IPS-18a (cell line): ENCODE data around the gene UBL4B.

Experiments used
- H3K27ac ChIP-seq: one replicate; pipeline ENCODE4 v1.5.1; 2013; ENCODE audit warnings: low read length
- H3K27me3 ChIP-seq: one replicate; pipeline ENCODE4 v1.6.1; 2013; ENCODE audit warnings: mild to moderate bottlenecking, low read length; ENCODE audit not compliant: control insufficient read depth, insufficient read depth
- H3K36me3 ChIP-seq: one replicate; pipeline ENCODE4 v1.6.1; 2013; ENCODE audit warnings: low read depth, low read length; ENCODE audit not compliant: control insufficient read depth
- H3K4me1 ChIP-seq: one replicate; pipeline ENCODE4 v1.6.1; 2013; ENCODE audit warnings: low read depth, low read length; ENCODE audit not compliant: control insufficient read depth
- H3K4me3 ChIP-seq: one replicate; pipeline ENCODE4 v1.5.1; 2013; ENCODE audit warnings: low read length
- H3K9ac ChIP-seq: one replicate; pipeline ENCODE4 v1.6.1; 2013; ENCODE audit warnings: mild to moderate bottlenecking, low read length, moderate library complexity
- H3K9me3 ChIP-seq: one replicate; pipeline ENCODE4 v1.6.1; 2013; ENCODE audit warnings: low read depth, low read length; ENCODE audit not compliant: control insufficient read depth

Gene UBL4B

DNA sequence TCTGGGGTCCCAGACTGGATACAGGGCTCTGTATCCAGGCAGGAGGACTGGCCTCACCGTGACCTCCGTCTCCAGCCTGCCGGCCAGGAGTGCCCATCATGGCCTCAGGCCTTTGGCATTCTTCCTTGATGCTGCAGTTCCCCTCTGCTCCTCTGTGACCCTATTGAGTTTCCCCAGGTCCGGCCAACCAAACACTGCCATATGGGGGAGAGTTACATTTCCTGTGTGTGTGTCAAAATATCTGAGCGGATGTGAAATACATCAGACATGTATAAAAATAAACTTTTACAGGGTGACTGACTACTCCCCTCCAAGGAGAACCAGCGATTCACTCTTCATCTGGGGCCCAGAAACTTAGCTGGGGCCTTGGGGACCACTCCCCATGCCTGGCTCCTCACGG, 10.2 kb upstream of the UBL4B start:
- Histone ChIP-seq H3K36me3 (no peaks in the 10 kb centered on the region), H3K4me3 (no peak overlapping the region), H3K27me3 (no peaks in the 10 kb centered on the region), H3K27ac (no peak overlapping the region), H3K9me3 (no peaks in the 10 kb centered on the region), H3K9ac (no peak overlapping the region), H3K4me1 (no peaks in the 10 kb centered on the region)

DNA sequence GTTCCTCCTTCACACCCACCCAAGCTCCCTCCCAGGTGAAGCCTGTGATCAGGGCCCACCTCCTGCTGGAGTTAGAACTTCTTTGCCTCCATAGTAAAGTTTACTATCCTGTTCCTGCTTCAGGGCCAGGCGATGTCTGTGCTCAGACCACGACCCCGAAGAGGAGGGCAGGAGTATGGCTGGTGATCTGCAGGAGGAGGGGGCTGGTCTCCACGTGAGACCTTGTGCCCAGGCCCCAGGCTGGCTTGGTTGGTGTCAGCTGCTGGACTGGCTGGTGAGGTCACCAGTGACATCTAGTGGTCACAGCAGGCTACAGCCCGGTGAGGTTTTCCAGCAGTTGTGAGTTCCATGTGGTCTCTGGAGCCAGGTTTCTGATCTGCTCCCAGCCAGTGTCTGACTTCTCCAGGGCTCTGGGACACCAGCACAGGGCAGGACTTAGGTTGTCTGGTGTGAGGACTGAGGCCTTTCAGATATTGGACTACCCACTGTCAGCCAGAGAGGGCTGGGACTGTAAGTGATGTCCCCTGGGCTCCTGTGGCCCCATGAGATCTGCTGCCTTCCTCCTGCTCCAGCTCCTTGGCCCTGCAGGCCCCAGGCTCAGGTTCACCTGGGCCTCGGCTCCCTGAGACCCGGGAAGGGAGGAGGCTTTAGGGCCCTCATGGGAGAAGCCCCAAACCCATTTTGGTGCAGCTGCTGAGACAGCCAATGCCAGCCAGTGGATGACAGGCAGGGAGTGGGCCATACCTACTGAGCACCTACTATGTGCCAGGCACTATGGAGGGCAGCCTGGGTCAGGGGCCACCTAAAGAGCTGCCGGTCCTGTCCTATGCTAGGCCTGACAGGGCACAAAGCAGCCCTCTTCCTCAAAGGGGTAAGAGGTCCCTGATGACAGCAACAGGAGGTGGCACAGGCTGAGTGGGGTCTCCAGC, 6.0 kb upstream of the UBL4B start:
- Histone ChIP-seq H3K27ac (no peak overlapping the region), H3K27me3 (no peaks in the 10 kb centered on the region), H3K36me3 (no peaks in the 10 kb centered on the region), H3K4me3 (no peak overlapping the region), H3K9ac (no peak overlapping the region), H3K4me1 (no peaks in the 10 kb centered on the region), H3K9me3 (no peaks in the 10 kb centered on the region)

DNA sequence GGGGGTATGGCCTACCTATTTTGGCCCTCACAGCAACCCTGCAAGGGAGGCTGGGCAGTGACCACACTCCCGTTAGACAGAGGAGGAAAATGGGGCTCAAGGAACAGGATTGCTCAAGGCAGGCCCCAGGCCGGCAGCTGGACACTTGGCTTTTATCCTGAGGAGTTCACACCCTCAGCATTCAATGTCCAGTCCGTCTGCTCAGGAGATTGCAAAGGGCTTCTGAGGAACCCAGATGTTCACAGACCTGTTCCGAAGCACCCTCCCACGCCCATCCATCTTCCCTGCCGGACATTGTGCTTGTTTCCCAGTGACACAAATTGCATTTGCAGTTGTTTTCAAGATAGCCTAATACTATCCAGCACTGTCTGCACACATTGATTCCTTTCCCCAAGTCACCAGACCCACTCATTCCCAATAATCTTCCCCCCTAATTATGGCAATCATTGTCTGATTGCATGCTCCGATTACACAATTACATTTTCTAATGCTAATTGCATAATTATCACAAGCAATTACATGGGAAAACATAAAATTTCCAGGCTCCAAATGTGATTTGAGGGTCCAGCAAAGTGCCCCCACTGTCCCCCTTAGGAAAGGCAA, 4.3 kb upstream of the UBL4B start:
- Histone ChIP-seq H3K4me3 (no peak overlapping the region), H3K27me3 (no peaks in the 10 kb centered on the region), H3K27ac (no peak overlapping the region), H3K4me1 (no peaks in the 10 kb centered on the region), H3K9ac (no peak overlapping the region), H3K9me3 (no peaks in the 10 kb centered on the region), H3K36me3 (no peaks in the 10 kb centered on the region)

DNA sequence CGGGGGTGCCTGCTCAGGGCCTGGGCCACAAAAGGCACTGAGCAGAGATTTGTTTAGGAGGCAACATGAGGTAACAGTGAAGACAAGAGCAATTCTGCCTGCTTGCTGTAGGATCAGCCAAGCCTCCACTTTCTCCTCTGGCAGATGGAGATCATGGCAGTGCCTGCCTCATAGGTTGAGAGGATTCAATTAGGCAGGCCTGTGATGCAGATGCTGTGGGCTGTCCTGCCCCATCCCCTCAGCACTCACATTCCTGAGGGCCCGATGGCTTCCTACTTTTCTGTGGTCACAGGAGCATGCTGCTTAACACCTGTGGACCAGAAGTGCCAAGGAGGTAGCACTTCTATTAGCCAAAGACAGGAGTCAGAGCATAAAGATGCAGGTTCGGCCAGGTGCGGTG, 1.2 kb upstream of the UBL4B start:
- Histone ChIP-seq H3K9ac (no peak overlapping the region), H3K27me3 (no peaks in the 10 kb centered on the region), H3K36me3 (no peaks in the 10 kb centered on the region), H3K4me3 (no peak overlapping the region), H3K4me1 (no peaks in the 10 kb centered on the region), H3K9me3 (no peaks in the 10 kb centered on the region), H3K27ac (no peak overlapping the region)

DNA sequence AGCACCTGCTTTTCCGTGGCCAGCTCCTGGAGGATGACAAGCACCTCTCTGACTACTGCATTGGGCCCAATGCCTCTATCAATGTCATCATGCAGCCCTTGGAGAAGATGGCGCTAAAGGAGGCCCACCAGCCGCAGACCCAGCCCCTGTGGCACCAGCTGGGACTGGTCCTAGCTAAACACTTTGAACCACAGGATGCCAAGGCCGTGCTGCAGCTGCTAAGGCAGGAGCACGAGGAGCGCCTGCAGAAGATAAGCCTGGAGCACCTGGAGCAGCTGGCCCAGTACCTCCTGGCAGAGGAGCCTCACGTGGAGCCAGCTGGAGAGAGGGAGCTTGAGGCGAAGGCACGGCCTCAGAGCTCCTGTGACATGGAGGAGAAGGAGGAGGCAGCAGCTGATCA, 413 bp downstream of the UBL4B start:
- H3K27me3 ChIP-seq: no peaks in the 10 kb centered on the region

DNA sequence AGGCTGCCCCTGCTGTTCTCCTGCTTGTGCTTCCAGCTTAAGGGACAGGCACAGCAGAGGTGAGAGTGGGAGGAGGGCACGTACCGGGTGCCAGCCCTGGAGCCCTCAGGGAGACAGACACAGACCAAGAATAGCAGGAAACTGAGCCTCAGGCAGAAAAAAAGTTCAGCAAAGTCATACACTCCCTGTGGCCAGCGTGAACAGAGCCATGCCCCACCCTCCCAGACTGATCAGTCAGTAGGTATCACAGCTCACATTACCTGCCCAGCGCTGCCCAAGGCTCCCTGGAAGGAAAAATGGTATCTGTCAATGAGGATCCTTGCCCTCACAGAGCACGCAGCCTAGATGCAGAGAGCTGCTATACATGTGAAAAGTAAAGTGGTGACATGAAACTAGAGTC, 1.3 kb downstream of the UBL4B start:
- Histone ChIP-seq H3K4me3 (no peak overlapping the region), H3K9me3 (no peaks in the 10 kb centered on the region), H3K36me3 (no peaks in the 10 kb centered on the region), H3K9ac (no peak overlapping the region), H3K27ac (no peak overlapping the region), H3K4me1 (no peaks in the 10 kb centered on the region), H3K27me3 (no peaks in the 10 kb centered on the region)

More for the DNA sequence above, 413 bp downstream of the UBL4B start:
- Histone ChIP-seq H3K36me3 (no peaks in the 10 kb centered on the region), H3K9me3 (no peaks in the 10 kb centered on the region), H3K9ac (no peak overlapping the region), H3K4me1 (no peaks in the 10 kb centered on the region), H3K4me3 (no peak overlapping the region), H3K27ac (no peak overlapping the region)

DNA sequence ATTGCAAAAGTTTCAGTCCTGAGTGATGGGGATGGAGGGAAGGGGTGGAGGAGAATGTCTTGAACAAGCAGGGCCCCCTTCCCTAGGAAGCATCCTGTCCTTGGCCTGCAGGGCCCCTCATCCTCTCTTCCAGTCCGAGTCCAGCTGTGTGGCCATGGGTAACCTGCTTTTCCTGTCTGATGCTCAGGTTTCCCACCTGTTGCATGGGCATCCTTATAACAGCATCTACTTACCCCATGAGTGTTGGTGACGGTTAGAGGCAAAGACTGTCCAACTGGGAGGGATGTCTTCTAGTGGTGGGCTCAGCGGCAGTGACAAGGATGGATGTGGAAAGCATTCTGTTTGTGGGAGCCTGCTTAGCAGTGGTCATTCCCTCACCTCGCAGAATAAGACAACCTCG, 1.9 kb downstream of the UBL4B start:
- Histone ChIP-seq H3K4me1 (no peaks in the 10 kb centered on the region), H3K27ac (no peak overlapping the region), H3K27me3 (no peaks in the 10 kb centered on the region), H3K36me3 (no peaks in the 10 kb centered on the region), H3K9me3 (no peaks in the 10 kb centered on the region), H3K4me3 (no peak overlapping the region), H3K9ac (no peak overlapping the region)

DNA sequence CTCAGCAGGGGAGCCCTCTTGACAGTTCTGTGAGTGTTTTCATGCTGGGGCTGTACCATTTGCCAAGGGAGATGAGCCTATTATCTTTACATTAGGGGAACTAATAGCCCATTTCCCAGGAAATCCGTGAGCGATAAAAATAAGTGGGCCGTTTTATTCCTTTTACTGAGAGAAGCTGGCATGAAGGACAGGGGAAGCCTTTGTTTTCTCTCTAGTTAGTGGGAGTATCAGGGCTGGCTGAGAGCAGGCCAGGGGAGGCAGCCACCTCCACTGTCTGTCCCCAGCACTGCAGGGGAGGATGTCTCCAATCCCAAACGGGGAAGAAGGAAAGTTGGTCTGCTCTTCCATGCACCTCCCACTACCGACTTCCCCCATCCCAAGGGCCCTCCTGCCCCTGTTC, 2.5 kb downstream of the UBL4B start:
- H3K27me3 ChIP-seq: no peaks in the 10 kb centered on the region
- H3K4me1 ChIP-seq: no peaks in the 10 kb centered on the region
- H3K9ac ChIP-seq: no peak overlapping the region
- H3K27ac ChIP-seq: no peak overlapping the region
- H3K9me3 ChIP-seq: no peaks in the 10 kb centered on the region
- no peak overlapping the region for H3K4me3 ChIP-seq
- no peaks in the 10 kb centered on the region for H3K36me3 ChIP-seq

DNA sequence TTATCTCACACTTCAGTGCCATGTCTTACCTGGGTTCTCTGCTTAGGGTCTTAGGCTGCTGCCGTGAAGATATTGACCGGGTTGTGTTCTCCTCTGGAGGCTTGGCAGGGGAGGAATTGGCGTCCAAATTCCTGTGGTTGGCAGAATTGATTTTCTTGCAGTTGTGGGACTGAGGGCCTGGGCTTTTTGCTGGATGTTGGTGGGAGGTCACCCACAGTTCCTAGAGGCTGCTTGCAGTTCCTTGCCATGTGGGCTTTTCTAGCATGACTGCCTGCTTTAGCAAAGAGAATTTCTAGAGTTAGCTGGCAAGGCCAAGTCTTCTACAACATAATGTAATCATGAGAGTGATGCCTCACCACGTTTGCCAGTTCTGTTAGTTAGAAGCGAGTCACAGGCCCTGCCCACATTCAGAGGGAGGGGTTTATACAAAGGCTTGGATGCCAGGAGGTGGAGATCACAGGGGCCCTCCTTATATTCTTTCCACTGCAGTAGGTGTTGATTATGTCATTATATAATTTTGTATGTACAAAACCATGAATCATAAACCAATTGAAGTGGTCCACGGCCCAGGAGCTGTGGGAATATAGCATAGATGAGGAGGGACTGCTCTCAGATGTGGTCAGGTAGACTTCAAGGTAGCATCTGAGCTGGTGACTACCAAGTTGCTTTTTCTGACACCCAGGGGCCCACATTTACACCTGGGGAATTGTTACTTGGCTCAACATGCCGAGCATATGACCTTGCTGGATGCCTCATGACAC, 6.6 kb downstream of the UBL4B start:
- Histone ChIP-seq H3K36me3 (no peaks in the 10 kb centered on the region), H3K9ac (no peak overlapping the region), H3K27ac (no peak overlapping the region), H3K9me3 (peaks cover 4% of the 10 kb centered on the region), H3K4me1 (no peaks in the 10 kb centered on the region), H3K27me3 (no peaks in the 10 kb centered on the region), H3K4me3 (no peak overlapping the region)

DNA sequence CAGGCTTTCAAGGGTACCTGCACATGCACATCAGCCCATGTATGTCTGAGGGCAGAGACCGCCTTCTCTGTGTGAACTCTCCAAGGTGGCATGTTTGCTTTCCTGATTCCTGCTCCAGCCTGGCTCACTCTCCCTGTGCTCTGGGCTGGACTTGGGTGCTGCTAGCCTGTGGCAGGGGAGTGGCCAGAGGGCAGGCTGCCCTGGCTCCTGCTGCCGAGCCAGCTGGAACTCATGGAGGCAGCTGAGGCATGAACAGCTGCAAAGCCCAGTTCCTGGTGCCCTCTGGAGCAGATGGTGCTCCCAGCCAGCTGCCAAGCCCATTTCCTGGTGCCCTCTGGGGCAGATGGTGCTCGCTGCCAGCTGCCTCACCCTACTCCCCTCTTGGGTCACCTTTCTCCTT, 7.6 kb downstream of the UBL4B start:
- Histone ChIP-seq H3K4me3 (no peak overlapping the region), H3K27ac (no peak overlapping the region), H3K9ac (no peak overlapping the region), H3K9me3 (peaks cover 4% of the 10 kb centered on the region), H3K4me1 (no peaks in the 10 kb centered on the region), H3K36me3 (no peaks in the 10 kb centered on the region), H3K27me3 (no peaks in the 10 kb centered on the region)

DNA sequence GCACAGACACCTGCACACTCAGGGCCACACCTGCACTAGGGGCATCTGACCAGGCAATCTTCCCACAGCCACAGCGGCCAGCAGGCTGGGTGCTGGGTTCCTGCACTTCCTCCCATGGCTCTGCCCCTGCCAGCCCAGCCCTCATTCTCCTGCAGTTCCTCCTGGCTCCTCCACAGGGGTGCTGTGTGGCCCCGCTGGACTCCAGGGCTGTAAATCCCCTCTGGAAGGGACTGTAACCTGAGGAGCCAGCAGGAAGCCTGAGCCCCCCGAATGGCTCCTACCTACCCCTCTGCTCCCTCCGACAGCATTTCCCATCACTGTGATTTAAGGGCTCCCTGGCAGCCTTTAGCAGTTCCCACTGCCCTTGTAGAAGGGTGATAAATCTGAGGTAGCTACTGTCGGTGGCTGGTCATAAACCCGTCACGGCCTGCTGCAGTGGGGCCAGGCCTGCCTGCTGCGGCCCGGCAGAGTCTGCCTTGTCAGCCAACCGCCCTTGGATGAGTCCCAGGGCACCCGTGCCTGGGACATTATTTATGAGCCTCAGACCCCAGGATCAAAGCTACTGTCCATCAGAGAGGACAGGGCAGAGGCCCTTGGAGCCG, 8.8 kb downstream of the UBL4B start:
- H3K4me3 ChIP-seq: no peak overlapping the region
- H3K36me3 ChIP-seq: no peaks in the 10 kb centered on the region
- no peaks in the 10 kb centered on the region for H3K4me1 ChIP-seq
- peaks cover 4% of the 10 kb centered on the region for H3K9me3 ChIP-seq
- H3K27me3 ChIP-seq: no peaks in the 10 kb centered on the region
- no peak overlapping the region for H3K9ac ChIP-seq
- no peak overlapping the region for H3K27ac ChIP-seq
